Astrocyte of the hippocampus (primary cell): ENCODE results near the gene GABBR2.
"Not testable (repeated sequence)": the region's sequence is repeated elsewhere in the genome, so short reads cannot be mapped to it uniquely, and the experiment has no call there.

ENCODE experiments used
- DNase-seq: peaks from one replicate; pipeline ENCODE4 v3.0.0; 2011; ENCODE audit warnings: low read depth, low spot score

The GABBR2 gene

GRCh38 chr9:98295824-98296223 lies 412.9 kb downstream of the GABBR2 start:
- DNase-seq = no peak

- no peak for DNase-seq
Measured at GRCh38 chr9:98291820-98292219, 416.9 kb downstream of the GABBR2 start.

- DNase-seq = no peak
Measured at GRCh38 chr9:98290411-98290810, 418.3 kb downstream of the GABBR2 start.

GRCh38 chr9:98289614-98290201 lies 419.0 kb downstream of the GABBR2 start:
- no peak for DNase-seq

- DNase-seq = peak; percentile 7
Measured at GRCh38 chr9:98288881-98289280, 419.9 kb downstream of the GABBR2 start.

GRCh38 chr9:98287384-98287783 lies 421.4 kb downstream of the GABBR2 start:
- no peak for DNase-seq

GRCh38 chr9:98285446-98285845 lies 423.3 kb downstream of the GABBR2 start:
- DNase-seq = no peak

- no peak for DNase-seq
Measured at GRCh38 chr9:98284754-98285153, 424.0 kb downstream of the GABBR2 start.

- DNase-seq = not testable (repeated sequence)
Measured at GRCh38 chr9:98283143-98283542, 425.6 kb downstream of the GABBR2 start.

- no peak for DNase-seq
Measured at GRCh38 chr9:98281281-98281680, 427.5 kb downstream of the GABBR2 start.

- no peak for DNase-seq
Measured at GRCh38 chr9:98280574-98280973, 428.2 kb downstream of the GABBR2 start.

- no peak for DNase-seq
Measured at GRCh38 chr9:98280162-98280561, 428.6 kb downstream of the GABBR2 start.

GRCh38 chr9:98276907-98277469 lies 431.7 kb downstream of the GABBR2 start:
- no peak for DNase-seq

GRCh38 chr9:98275159-98275558 lies 433.6 kb downstream of the GABBR2 start:
- no peak for DNase-seq

- DNase-seq = no peak
Measured at GRCh38 chr9:98272083-98272482, 436.7 kb downstream of the GABBR2 start.

GRCh38 chr9:98271479-98271878 lies 437.3 kb downstream of the GABBR2 start:
- no peak for DNase-seq

- not testable (repeated sequence) for DNase-seq
Measured at GRCh38 chr9:98270284-98270683, 438.5 kb downstream of the GABBR2 start.

- not testable (repeated sequence) for DNase-seq
Measured at GRCh38 chr9:98269652-98270051, 439.1 kb downstream of the GABBR2 start.

- DNase-seq = not testable (repeated sequence)
Measured at GRCh38 chr9:98267556-98267955, 441.2 kb downstream of the GABBR2 start.

GRCh38 chr9:98264516-98264915 lies 444.2 kb downstream of the GABBR2 start:
- no peak for DNase-seq

GRCh38 chr9:98263482-98264357 lies 445.0 kb downstream of the GABBR2 start:
- DNase-seq = peak; percentile 88

- no peak for DNase-seq
Measured at GRCh38 chr9:98263080-98263479, 445.7 kb downstream of the GABBR2 start.

GRCh38 chr9:98262056-98262455 lies 446.7 kb downstream of the GABBR2 start:
- peak; percentile 34 for DNase-seq
